ENCODE results near the gene DUS3L.
"Not testable (repeated sequence)": the region's sequence is repeated elsewhere in the genome, so short reads cannot be mapped to it uniquely, and the experiment has no call there.

Gene DUS3L

GRCh38 chr19:5772416-5772815 is 18.5 kb downstream of the DUS3L start:
- no peak for DNase-seq (ENCODE audit: low read depth)

- no peak for DNase-seq (ENCODE audit: low read depth)
Measured at GRCh38 chr19:5767949-5768348, 23.0 kb downstream of the DUS3L start.

- no peak for DNase-seq (ENCODE audit: low read depth)
Measured at GRCh38 chr19:5765220-5765619, 25.7 kb downstream of the DUS3L start.

- no peak for DNase-seq (ENCODE audit: low read depth)
Measured at GRCh38 chr19:5762608-5763217, 28.2 kb downstream of the DUS3L start.

- DNase-seq (ENCODE audit: low read depth): no peak
Measured at GRCh38 chr19:5753743-5754142, 37.2 kb downstream of the DUS3L start.

GRCh38 chr19:5751709-5752108 is 39.3 kb downstream of the DUS3L start:
- DNase-seq (ENCODE audit: low read depth): no peak

- no peak for DNase-seq (ENCODE audit: low read depth)
Measured at GRCh38 chr19:5749505-5749904, 41.5 kb downstream of the DUS3L start.

- not testable (repeated sequence) for DNase-seq (ENCODE audit: low read depth)
Measured at GRCh38 chr19:5748920-5749319, 42.0 kb downstream of the DUS3L start.

GRCh38 chr19:5744999-5745398 is 46.0 kb downstream of the DUS3L start:
- not testable (repeated sequence) for DNase-seq (ENCODE audit: low read depth)

- DNase-seq (ENCODE audit: low read depth): no peak
Measured at GRCh38 chr19:5743630-5744029, 47.3 kb downstream of the DUS3L start.

GRCh38 chr19:5742051-5742450 is 48.9 kb downstream of the DUS3L start:
- DNase-seq (ENCODE audit: low read depth): no peak

- DNase-seq (ENCODE audit: low read depth): no peak
Measured at GRCh38 chr19:5738423-5738822, 52.5 kb downstream of the DUS3L start.

Data from non-pigmented ciliary epithelial cell (primary cell).